Mesothelial cell of epicardium (in vitro differentiated cells): ENCODE data around the gene SPOCK1. TPM values are rescaled to one million over a fixed set of nuclear protein-coding genes. Genes with fewer than 3 reads are reported as not detected.

Source experiments
- DNase-seq, 2 experiments: peaks; one replicate each; pipeline ENCODE4 v3.0.0; 2021; ENCODE audit warnings: low spot score in 2 of 2; ENCODE audit not compliant: unreplicated experiment in 2 of 2
- H3K27ac Mint-ChIP-seq: 2 replicates; pipeline ENCODE4 v1.8.0; 2021; ENCODE audit warnings: mixed read lengths
- H3K27me3 Mint-ChIP-seq: 2 replicates; pipeline ENCODE4 v1.8.0; 2021; ENCODE audit warnings: low read depth, mixed read lengths
- H3K36me3 Mint-ChIP-seq: 2 replicates; pipeline ENCODE4 v1.8.0; 2021; ENCODE audit warnings: mixed read lengths
- H3K4me1 Mint-ChIP-seq: 2 replicates; pipeline ENCODE4 v1.8.0; 2021; ENCODE audit warnings: mixed read lengths
- H3K4me3 Mint-ChIP-seq: 2 replicates; pipeline ENCODE4 v1.8.0; 2021; ENCODE audit warnings: mild to moderate bottlenecking, moderate library complexity, mixed read lengths
- H3K9me3 Mint-ChIP-seq: 2 replicates; pipeline ENCODE4 v1.8.0; 2021; ENCODE audit warnings: mixed read lengths
- total RNA-seq: library from RNA; stranded (reverse); gene quantifications from 3 replicates; pipeline ENCODE4 v1.2.1, GENCODE V29; 2021
- TF ChIP-seq, protein P1 (sequence below): fragments of 200-600 bp; sonication (generic); IDR thresholded peaks from one replicate; pipeline ENCODE4 v1.5.0; 2021; ENCODE audit warnings: antibody characterized with exemption; ENCODE audit not compliant: unreplicated experiment

SPOCK1 gene
- total RNA-seq, 1 donor from 2014 or later: 6.6 TPM

DNA sequence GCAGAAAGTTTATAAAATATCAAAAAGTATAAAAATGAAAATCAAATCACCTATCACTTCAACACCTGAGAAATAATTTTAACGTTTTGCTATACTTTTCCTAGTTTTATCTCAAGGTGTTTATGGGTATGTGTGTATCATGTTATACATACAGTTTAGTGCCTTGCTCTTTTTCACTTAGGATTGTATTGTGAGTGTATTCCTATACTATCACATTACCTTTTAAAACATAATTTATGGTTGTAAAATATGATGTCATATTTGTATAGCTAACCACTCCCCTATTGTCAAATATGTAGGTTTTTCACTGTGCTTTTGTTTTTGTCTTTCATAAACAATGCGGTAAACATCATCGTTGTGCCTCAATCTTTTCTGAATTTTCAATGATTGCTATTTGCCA is 479.9 kb downstream of the SPOCK1 start:
- no peak overlapping the region for H3K4me3 Mint-ChIP-seq
- H3K27me3 Mint-ChIP-seq: peaks cover 42% of the 10 kb centered on the region
- DNase-seq: no peak
- peaks cover 3% of the 10 kb centered on the region for H3K4me1 Mint-ChIP-seq
- TF ChIP-seq, protein P1, sequence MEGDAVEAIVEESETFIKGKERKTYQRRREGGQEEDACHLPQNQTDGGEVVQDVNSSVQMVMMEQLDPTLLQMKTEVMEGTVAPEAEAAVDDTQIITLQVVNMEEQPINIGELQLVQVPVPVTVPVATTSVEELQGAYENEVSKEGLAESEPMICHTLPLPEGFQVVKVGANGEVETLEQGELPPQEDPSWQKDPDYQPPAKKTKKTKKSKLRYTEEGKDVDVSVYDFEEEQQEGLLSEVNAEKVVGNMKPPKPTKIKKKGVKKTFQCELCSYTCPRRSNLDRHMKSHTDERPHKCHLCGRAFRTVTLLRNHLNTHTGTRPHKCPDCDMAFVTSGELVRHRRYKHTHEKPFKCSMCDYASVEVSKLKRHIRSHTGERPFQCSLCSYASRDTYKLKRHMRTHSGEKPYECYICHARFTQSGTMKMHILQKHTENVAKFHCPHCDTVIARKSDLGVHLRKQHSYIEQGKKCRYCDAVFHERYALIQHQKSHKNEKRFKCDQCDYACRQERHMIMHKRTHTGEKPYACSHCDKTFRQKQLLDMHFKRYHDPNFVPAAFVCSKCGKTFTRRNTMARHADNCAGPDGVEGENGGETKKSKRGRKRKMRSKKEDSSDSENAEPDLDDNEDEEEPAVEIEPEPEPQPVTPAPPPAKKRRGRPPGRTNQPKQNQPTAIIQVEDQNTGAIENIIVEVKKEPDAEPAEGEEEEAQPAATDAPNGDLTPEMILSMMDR: no peak
- no peak overlapping the region for H3K27ac Mint-ChIP-seq
- no peaks in the 10 kb centered on the region for H3K36me3 Mint-ChIP-seq
- no peaks in the 10 kb centered on the region for H3K9me3 Mint-ChIP-seq

DNA sequence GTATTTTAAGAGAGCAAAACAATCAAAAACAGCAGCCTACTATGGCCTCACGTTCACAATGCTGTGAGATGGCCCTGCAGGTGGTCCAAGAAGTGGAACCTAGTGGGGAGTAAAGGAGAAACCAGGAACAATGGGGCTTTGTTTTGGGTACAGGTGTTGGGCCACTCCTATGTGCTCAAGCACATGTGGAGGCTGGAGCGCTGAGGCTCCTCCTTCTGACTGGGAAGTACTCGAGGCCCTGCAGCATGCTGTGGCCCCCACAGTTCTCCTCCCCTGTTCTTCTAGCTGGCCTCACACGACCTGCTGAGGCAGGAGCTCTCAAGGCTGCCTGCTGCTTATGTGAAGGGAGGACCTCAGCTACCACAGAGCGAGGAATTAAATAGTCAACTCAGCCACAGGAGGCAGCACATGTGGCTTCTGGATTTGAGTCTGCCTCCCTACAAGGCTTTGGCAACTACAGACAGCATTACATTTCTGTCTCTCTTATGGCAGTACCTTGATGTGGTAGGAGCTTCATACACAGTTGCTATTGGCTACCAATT is 482.3 kb downstream of the SPOCK1 start:
- DNase-seq: no peak
- no peaks in the 10 kb centered on the region for H3K9me3 Mint-ChIP-seq

DNA sequence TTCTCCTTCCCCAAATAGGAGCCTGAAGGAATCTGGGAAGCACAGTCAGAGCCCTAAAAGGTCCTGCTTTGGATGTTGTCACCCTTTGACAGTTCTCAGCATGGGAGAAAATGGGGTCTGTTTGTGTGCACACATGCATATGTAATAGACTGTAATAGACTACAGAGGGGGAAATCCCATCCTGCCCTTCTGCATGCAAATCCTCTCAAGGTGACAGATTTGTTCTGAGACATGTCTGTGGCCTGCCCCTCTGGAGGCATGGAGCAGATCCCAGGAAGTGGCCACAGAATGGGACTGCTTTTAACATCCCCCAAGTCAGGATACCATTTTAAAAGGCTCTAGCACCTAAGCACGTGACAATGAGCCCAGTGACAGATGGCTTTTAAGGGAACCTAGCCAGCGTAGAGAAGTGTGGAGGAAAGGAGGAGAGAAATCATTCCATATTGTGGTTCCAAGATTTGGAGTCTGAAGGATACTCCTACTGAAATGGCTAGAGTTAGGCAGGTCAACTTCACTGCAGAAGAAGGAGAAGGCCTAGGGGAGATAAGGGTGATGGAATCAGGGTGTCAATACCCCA is 483.5 kb downstream of the SPOCK1 start:
- no peaks in the 10 kb centered on the region for H3K9me3 Mint-ChIP-seq
- H3K4me3 Mint-ChIP-seq: no peak overlapping the region
- peaks cover 34% of the 10 kb centered on the region for H3K27me3 Mint-ChIP-seq
- TF ChIP-seq, protein P1: no peak
- peaks cover 4% of the 10 kb centered on the region for H3K4me1 Mint-ChIP-seq
- H3K27ac Mint-ChIP-seq: no peak overlapping the region
- no peaks in the 10 kb centered on the region for H3K36me3 Mint-ChIP-seq
- DNase-seq: no peak

More for the DNA sequence above, 482.3 kb downstream of the SPOCK1 start:
- TF ChIP-seq, protein P1: no peak
- Mint-ChIP-seq H3K4me3 (no peak overlapping the region), H3K36me3 (no peaks in the 10 kb centered on the region), H3K27me3 (peaks cover 31% of the 10 kb centered on the region), H3K27ac (no peak overlapping the region), H3K4me1 (peaks cover 4% of the 10 kb centered on the region)

DNA sequence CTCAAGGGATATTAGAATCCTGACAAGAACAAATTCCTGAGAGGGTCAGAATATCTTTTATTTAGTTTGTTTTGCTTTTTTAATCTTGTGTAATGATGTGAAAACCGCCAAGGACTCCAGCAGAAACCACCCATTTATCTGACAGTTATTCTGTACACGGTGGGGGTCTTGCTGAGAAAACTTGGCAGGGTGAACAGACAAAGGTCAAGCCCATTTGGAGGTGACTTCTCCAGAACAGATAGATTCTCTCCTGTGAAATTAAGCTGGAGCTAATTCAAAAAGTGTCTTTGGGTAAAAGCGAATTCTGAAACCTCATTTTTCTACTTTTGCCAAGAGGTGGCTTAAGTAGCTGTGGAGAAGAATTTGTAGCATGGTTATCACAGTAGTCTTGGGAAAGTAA is 484.4 kb downstream of the SPOCK1 start:
- Mint-ChIP-seq H3K36me3 (no peaks in the 10 kb centered on the region), H3K27ac (no peak overlapping the region), H3K9me3 (no peaks in the 10 kb centered on the region), H3K4me3 (no peak overlapping the region), H3K27me3 (peaks cover 38% of the 10 kb centered on the region), H3K4me1 (peaks cover 4% of the 10 kb centered on the region)
- TF ChIP-seq, protein P1: no peak
- DNase-seq: no peak

DNA sequence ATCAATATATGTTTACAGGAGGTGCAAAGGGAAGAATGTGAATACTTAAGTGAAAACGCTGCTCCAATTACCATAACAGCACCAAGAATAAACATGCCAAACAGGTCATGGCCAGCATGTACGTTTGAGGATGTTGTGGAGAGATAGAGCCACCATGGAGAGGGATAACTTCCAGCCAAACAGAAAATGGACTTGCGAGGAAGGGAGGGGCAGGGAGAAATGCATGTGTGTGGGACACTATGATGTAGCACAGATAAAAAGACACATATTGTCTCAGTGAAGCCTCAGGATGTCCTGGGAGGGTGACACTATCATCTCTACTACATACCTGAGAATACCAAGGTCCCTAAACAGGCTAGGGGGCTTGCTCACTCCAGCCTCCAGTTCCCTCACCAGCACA is 488.9 kb downstream of the SPOCK1 start:
- no peak for DNase-seq
- TF ChIP-seq, protein P1: no peak
- Mint-ChIP-seq H3K27me3 (peaks cover 46% of the 10 kb centered on the region), H3K36me3 (no peaks in the 10 kb centered on the region), H3K9me3 (peaks cover 4% of the 10 kb centered on the region), H3K4me3 (no peak overlapping the region), H3K4me1 (peaks cover 4% of the 10 kb centered on the region), H3K27ac (no peak overlapping the region)
